PC-3 (cell line): ENCODE data around the gene CCDC179. TPM values are rescaled to one million over a fixed set of nuclear protein-coding genes. Genes with fewer than 3 reads are reported as not detected.

Source experiments
- ATAC-seq: fragments of 200-7000 bp; cut with Tn5 transposase; 2 replicates; pipeline ENCODE4 v1.9.1; 2020; ENCODE audit warnings: mild to moderate bottlenecking, moderate library complexity
- BruUV-seq: library from RNA; stranded (reverse); fragments of 400-500 nt; replicated peaks from 2 replicates; lab custom pipeline; 2021; lab: Mats Ljungman, UMichigan
- CTCF ChIA-PET: fragments of 300-600 bp; sonication (Branson Sonifier 250); formaldehyde crosslinking; loops from one replicate; lab custom pipeline; 2022; ENCODE audit warnings: antibody characterized with exemption; lab: Charles Lee
- POLR2A ChIA-PET: fragments of 300-600 bp; sonication (Branson Sonifier 250); formaldehyde crosslinking; loops from one replicate; lab custom pipeline; 2022; ENCODE audit warnings: antibody characterized with exemption; ENCODE audit not compliant: unreplicated experiment; lab: Charles Lee
- DNase-seq: peaks from one replicate; pipeline ENCODE4 v3.0.0-alpha.2; 2015
- H2AFZ ChIP-seq: fragments of 300-600 bp; sonication (generic); 2 replicates; pipeline ENCODE4 v1.6.0; 2016; ENCODE audit warnings: antibody characterized with exemption, low read length
- H3F3A ChIP-seq: fragments of 300-600 bp; sonication (generic); one replicate; pipeline ENCODE4 v1.6.0; 2017; ENCODE audit warnings: antibody characterized with exemption, low read length, control low read depth, mild to moderate bottlenecking; ENCODE audit not compliant: unreplicated experiment
- H3K27ac ChIP-seq: fragments of 300-600 bp; sonication (generic); 2 replicates; pipeline ENCODE4 v1.5.1; 2016; ENCODE audit warnings: mild to moderate bottlenecking, low read length
- H3K27me3 ChIP-seq: fragments of 300-600 bp; sonication (generic); 2 replicates; pipeline ENCODE4 v1.6.1; 2016; ENCODE audit warnings: low read length, mixed read lengths
- H3K36me3 ChIP-seq: fragments of 300-600 bp; sonication (generic); 2 replicates; pipeline ENCODE4 v1.6.1; 2016; ENCODE audit warnings: low read depth, mixed run types, low read length, mixed read lengths
- H3K4me1 ChIP-seq: fragments of 300-600 bp; sonication (generic); 2 replicates; pipeline ENCODE4 v1.5.1; 2016; ENCODE audit warnings: low read length; ENCODE audit not compliant: insufficient read depth
- H3K4me2 ChIP-seq: fragments of 300-600 bp; sonication (generic); 2 replicates; pipeline ENCODE4 v1.6.0; 2016; ENCODE audit warnings: low read length
- H3K4me3 ChIP-seq: fragments of 300-600 bp; sonication (generic); 2 replicates; pipeline ENCODE4 v1.5.1; 2016; ENCODE audit warnings: mild to moderate bottlenecking, low read length, mixed read lengths
- H3K79me2 ChIP-seq: fragments of 300-600 bp; sonication (generic); 2 replicates; pipeline ENCODE4 v1.6.1; 2017; ENCODE audit warnings: low read length, mixed read lengths
- H3K9ac ChIP-seq: fragments of 300-600 bp; sonication (generic); 2 replicates; pipeline ENCODE4 v1.6.0; 2016; ENCODE audit warnings: mild to moderate bottlenecking, low read length
- H3K9me2 ChIP-seq: fragments of 300-600 bp; sonication (generic); replicated peaks from 2 replicates; pipeline ENCODE4 v1.6.1; 2016; ENCODE audit warnings: mixed run types, low read length, mixed read lengths
- H3K9me3 ChIP-seq: fragments of 300-600 bp; sonication (generic); 2 replicates; pipeline ENCODE4 v1.6.1; 2016; ENCODE audit warnings: low read length, mixed read lengths
- H4K20me1 ChIP-seq: fragments of 300-600 bp; sonication (generic); 2 replicates; pipeline ENCODE4 v1.6.1; 2016; ENCODE audit warnings: low read length, mixed read lengths
- EZH2 ChIP-seq: fragments of 300-600 bp; sonication (generic); IDR thresholded peaks from one replicate; pipeline ENCODE4 v1.6.1; 2017; ENCODE audit warnings: antibody characterized with exemption, mild to moderate bottlenecking, low read length; ENCODE audit not compliant: unreplicated experiment
- EZH2phosphoT487 ChIP-seq: fragments of 300-600 bp; sonication (generic); IDR thresholded peaks from 2 replicates; pipeline ENCODE4 v1.6.1; 2018; ENCODE audit warnings: mild to moderate bottlenecking, antibody characterized with exemption, low read length, borderline replicate concordance
- intact Hi-C: fragments of 100-400 bp; cut with micrococcal nuclease; formaldehyde crosslinking; loops from 2 replicates; pipeline ENCODE4 v1.9.0; 2023
- total RNA-seq: library from RNA; depleted of rRNA; stranded (reverse); fragments of >200 nt; gene quantifications from 2 replicates; pipeline ENCODE4 v1.2.3, GENCODE V29; 2014
- TF ChIP-seq, protein P1 (sequence below): fragments of 300-600 bp; sonication (generic); conservative IDR thresholded peaks from 2 replicates; pipeline ENCODE4 v1.5.1; 2017; ENCODE audit warnings: antibody characterized with exemption, low read depth, mild to moderate bottlenecking, low read length

The CCDC179 gene
- total RNA-seq, 1 experiment from 2014 or later: not detected

DNA sequence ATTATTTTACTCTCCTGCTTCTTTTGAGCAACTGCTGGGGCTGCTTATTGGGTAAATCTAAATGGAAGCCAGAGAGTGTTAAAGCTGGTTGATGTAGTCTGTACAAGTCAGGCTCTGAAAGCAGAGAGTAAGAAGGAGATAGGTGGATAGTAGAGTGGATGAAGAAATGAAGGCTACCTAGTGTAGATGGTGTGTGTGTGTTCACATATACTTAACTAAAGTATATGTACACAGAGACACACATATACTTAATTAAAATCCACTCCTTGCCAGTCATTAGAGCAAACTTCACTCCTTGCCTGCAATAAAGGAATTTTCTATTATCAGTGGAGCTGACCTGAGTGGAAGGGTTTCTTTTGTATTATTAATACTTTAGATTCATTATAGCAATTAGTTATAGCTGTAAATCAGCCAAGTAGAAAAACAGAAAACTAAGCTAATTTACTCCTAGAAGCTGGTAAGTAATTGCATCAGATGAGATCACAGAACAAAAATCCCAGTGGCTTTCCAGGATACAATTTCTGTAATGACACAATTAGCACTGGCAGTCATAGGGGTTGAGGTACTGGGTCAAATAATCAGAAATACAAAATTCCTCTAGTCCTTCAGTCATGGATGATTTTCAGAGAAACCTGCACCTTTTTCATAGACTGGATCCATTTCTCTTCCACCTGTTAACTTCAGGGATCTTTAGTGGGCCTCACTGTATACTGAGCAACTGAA lies 40.7 kb upstream of the CCDC179 start:
- no peak overlapping the region for H3K27ac ChIP-seq
- H3K4me1 ChIP-seq: peaks cover 7% of the 10 kb centered on the region; the same call in 1 of the 2 replicates
- intact Hi-C loops: no loop called here
- ATAC-seq (no peak), DNase-seq (no peak)
- no peaks in the 10 kb centered on the region for H4K20me1 ChIP-seq
- H3K27me3 ChIP-seq: no peaks in the 10 kb centered on the region
- H3K79me2 ChIP-seq: no peaks in the 10 kb centered on the region
- no peaks in the 10 kb centered on the region for H3F3A ChIP-seq
- POLR2A ChIA-PET: no interaction called here
- BruUV-seq: no TSS peak
- CTCF ChIA-PET: no interaction called here
- H3K4me2 ChIP-seq: no peak overlapping the region
- H3K9me3 ChIP-seq: no peaks in the 10 kb centered on the region
- H2AFZ ChIP-seq: no peak overlapping the region
- no peaks in the 10 kb centered on the region for H3K36me3 ChIP-seq
- no peaks in the 10 kb centered on the region for H3K9me2 ChIP-seq
- TF ChIP-seq EZH2phosphoT487: no peak
- TF ChIP-seq, protein P1, sequence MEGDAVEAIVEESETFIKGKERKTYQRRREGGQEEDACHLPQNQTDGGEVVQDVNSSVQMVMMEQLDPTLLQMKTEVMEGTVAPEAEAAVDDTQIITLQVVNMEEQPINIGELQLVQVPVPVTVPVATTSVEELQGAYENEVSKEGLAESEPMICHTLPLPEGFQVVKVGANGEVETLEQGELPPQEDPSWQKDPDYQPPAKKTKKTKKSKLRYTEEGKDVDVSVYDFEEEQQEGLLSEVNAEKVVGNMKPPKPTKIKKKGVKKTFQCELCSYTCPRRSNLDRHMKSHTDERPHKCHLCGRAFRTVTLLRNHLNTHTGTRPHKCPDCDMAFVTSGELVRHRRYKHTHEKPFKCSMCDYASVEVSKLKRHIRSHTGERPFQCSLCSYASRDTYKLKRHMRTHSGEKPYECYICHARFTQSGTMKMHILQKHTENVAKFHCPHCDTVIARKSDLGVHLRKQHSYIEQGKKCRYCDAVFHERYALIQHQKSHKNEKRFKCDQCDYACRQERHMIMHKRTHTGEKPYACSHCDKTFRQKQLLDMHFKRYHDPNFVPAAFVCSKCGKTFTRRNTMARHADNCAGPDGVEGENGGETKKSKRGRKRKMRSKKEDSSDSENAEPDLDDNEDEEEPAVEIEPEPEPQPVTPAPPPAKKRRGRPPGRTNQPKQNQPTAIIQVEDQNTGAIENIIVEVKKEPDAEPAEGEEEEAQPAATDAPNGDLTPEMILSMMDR: no peak
- TF ChIP-seq EZH2: no peak
- no peak overlapping the region for H3K4me3 ChIP-seq
- H3K9ac ChIP-seq: no peak overlapping the region

GRCh38 chr11:22898036-22898435 lies 37.8 kb upstream of the CCDC179 start:
- CTCF ChIA-PET: no interaction called here
- H3K9me2 ChIP-seq: no peaks in the 10 kb centered on the region
- H3K4me1 ChIP-seq: no peaks in the 10 kb centered on the region
- no peaks in the 10 kb centered on the region for H3K36me3 ChIP-seq
- no peaks in the 10 kb centered on the region for H4K20me1 ChIP-seq
- no peaks in the 10 kb centered on the region for H3K79me2 ChIP-seq
- no peaks in the 10 kb centered on the region for H3K27me3 ChIP-seq
- no peak overlapping the region for H3K27ac ChIP-seq
- DNase-seq (no peak), ATAC-seq (no peak)
- H3K9ac ChIP-seq: no peak overlapping the region
- H3K4me3 ChIP-seq: no peak overlapping the region
- TF ChIP-seq, protein P1: no peak
- no peak for TF ChIP-seq EZH2phosphoT487
- TF ChIP-seq EZH2: no peak
- no TSS peak for BruUV-seq
- POLR2A ChIA-PET: no interaction called here
- intact Hi-C loops: no loop called here
- H3F3A ChIP-seq: no peaks in the 10 kb centered on the region
- H3K9me3 ChIP-seq: no peaks in the 10 kb centered on the region
- H3K4me2 ChIP-seq: no peak overlapping the region
- no peak overlapping the region for H2AFZ ChIP-seq

- DNase-seq: no peak
- CTCF ChIA-PET: no interaction called here
- H3K4me1 ChIP-seq: no peaks in the 10 kb centered on the region
Observed at GRCh38 chr11:22890227-22890626, 30.0 kb upstream of the CCDC179 start.

More at GRCh38 chr11:22890227-22890626, 30.0 kb upstream of the CCDC179 start:
- Histone ChIP-seq H3K27me3 (no peaks in the 10 kb centered on the region), H3K4me3 (no peak overlapping the region), H3K9me3 (no peaks in the 10 kb centered on the region), H3K9ac (no peak overlapping the region), H3K79me2 (no peaks in the 10 kb centered on the region), H3K27ac (no peak overlapping the region), H3K9me2 (no peaks in the 10 kb centered on the region), H3F3A (no peaks in the 10 kb centered on the region), H3K36me3 (no peaks in the 10 kb centered on the region), H2AFZ (no peak overlapping the region), H3K4me2 (no peak overlapping the region), H4K20me1 (no peaks in the 10 kb centered on the region)
- BruUV-seq: no TSS peak
- POLR2A ChIA-PET: no interaction called here
- TF ChIP-seq EZH2 (no peak), EZH2phosphoT487 (no peak)
- TF ChIP-seq, protein P1: no peak
- ATAC-seq: no peak
- intact Hi-C loops: no loop called here
